Hepatocyte (in vitro differentiated cells): ENCODE data around the gene CBX5. TPM values are rescaled to one million over a fixed set of nuclear protein-coding genes. Genes with fewer than 3 reads are reported as not detected.
"Not testable (repeated sequence)": the region's sequence is repeated elsewhere in the genome, so short reads cannot be mapped to it uniquely, and the experiment has no call there.

Source experiments
- DNase-seq: peaks from one replicate; pipeline ENCODE4 v3.0.0-alpha.2; 2016; ENCODE audit warnings: low spot score
- H2AFZ ChIP-seq: fragments of 200-600 bp; sonication (generic); 2 replicates; pipeline ENCODE4 v1.6.0; 2016; ENCODE audit warnings: antibody characterized with exemption, mild to moderate bottlenecking
- H3K27ac ChIP-seq: fragments of 200-600 bp; sonication (generic); 2 replicates; pipeline ENCODE4 v1.5.1; 2016; ENCODE audit warnings: mild to moderate bottlenecking
- H3K27me3 ChIP-seq: fragments of 200-600 bp; sonication (generic); 2 replicates; pipeline ENCODE4 v1.6.1; 2016
- H3K36me3 ChIP-seq: fragments of 200-600 bp; sonication (generic); replicated peaks from 2 replicates; pipeline ENCODE4 v1.5.1; 2016; ENCODE audit warnings: low read depth; ENCODE audit not compliant: insufficient read depth
- H3K4me1 ChIP-seq: fragments of 200-600 bp; sonication (generic); 2 replicates; pipeline ENCODE4 v1.5.1; 2016; ENCODE audit warnings: mild to moderate bottlenecking, moderate library complexity; ENCODE audit not compliant: insufficient read depth
- H3K4me2 ChIP-seq: fragments of 200-600 bp; sonication (generic); 2 replicates; pipeline ENCODE4 v1.6.0; 2016
- H3K4me3 ChIP-seq: fragments of 200-600 bp; sonication (generic); 2 replicates; pipeline ENCODE4 v1.5.1; 2016; ENCODE audit warnings: mild to moderate bottlenecking
- H3K79me2 ChIP-seq: fragments of 200-600 bp; sonication (generic); 2 replicates; pipeline ENCODE4 v1.6.0; 2017; ENCODE audit warnings: mild to moderate bottlenecking
- H3K9me2 ChIP-seq: fragments of 200-600 bp; sonication (generic); replicated peaks from 2 replicates; pipeline ENCODE4 v1.6.0; 2017; ENCODE audit warnings: mild to moderate bottlenecking; ENCODE audit not compliant: insufficient read depth
- H3K9me3 ChIP-seq: fragments of 200-600 bp; sonication (generic); 2 replicates; pipeline ENCODE4 v1.5.1; 2016; ENCODE audit warnings: low read depth, mild to moderate bottlenecking
- H4K20me1 ChIP-seq: fragments of 200-600 bp; sonication (generic); 2 replicates; pipeline ENCODE4 v1.6.0; 2016; ENCODE audit warnings: mild to moderate bottlenecking; ENCODE audit not compliant: insufficient read depth, poor library complexity, severe bottlenecking
- CTCF ChIP-seq: fragments of 200-600 bp; sonication (generic); IDR thresholded peaks from 2 replicates; pipeline ENCODE4 v1.5.1; 2016; ENCODE audit warnings: antibody characterized with exemption, mild to moderate bottlenecking; ENCODE audit not compliant: poor library complexity
- EZH2 ChIP-seq: fragments of 200-600 bp; sonication (generic); IDR thresholded peaks from 2 replicates; pipeline ENCODE4 v1.6.1; 2016; ENCODE audit warnings: antibody characterized with exemption, mild to moderate bottlenecking, borderline replicate concordance
- EZH2phosphoT487 ChIP-seq: fragments of 200-600 bp; sonication (generic); IDR thresholded peaks from one replicate; pipeline ENCODE4 v1.6.1; 2018; ENCODE audit warnings: antibody characterized with exemption, mild to moderate bottlenecking, low read depth, moderate library complexity; ENCODE audit not compliant: unreplicated experiment, severe bottlenecking
- WGBS: methylation state at CpG from one replicate; pipeline ENCODE4 v1.1.6; 2016; ENCODE audit warnings: low lambda C conversion rate; ENCODE audit errors: missing lambda C conversion rate; 5-methylcytosine and 5-hydroxymethylcytosine counted together
- polyA plus RNA-seq: library from polyadenylated mRNA; unstranded; fragments of >200 nt; fragmentation: Nextera tagmentation; extraction: Ambion mirVana; gene quantifications from 2 replicates; pipeline ENCODE4 v1.2.1, GENCODE V29; 2016
- total RNA-seq: library from RNA; depleted of rRNA; stranded (reverse); fragments of >200 nt; gene quantifications from 2 replicates; pipeline ENCODE4 v1.2.3, GENCODE V29; 2014

Gene CBX5
- total and polyA plus RNA-seq, 2 experiments from 2014 or later, result 21.9 to 60.1 TPM

- TF ChIP-seq CTCF (peak; percentile 45), EZH2 (no peak)
- Histone ChIP-seq H3K79me2 (peaks cover 44% of the 10 kb centered on the region), H3K9me2 (no peaks in the 10 kb centered on the region), H3K36me3 (no peaks in the 10 kb centered on the region), H3K9me3 (no peaks in the 10 kb centered on the region), H3K4me2 (peak overlapping the region; percentile 94), H2AFZ (no peak overlapping the region), H3K4me1 (peaks cover 35% of the 10 kb centered on the region), H3K4me3 (no peak overlapping the region), H3K27me3 (no peaks in the 10 kb centered on the region), H4K20me1 (peaks cover 62% of the 10 kb centered on the region), H3K27ac (peak overlapping the region; percentile 54)
- no peak for DNase-seq
- WGBS, result 67% methylated on average over 5 of the region's 5 CpGs
Observed at GRCh38 chr12:54285150-54286041, 5.5 kb upstream of the CBX5 start.

- peak overlapping the region; percentile 94 for H3K4me2 ChIP-seq
- H3K36me3 ChIP-seq, result not testable (repeated sequence)
Observed at GRCh38 chr12:54284070-54284780, 4.3 kb upstream of the CBX5 start.

GRCh38 chr12:54282949-54283593 lies 3.1 kb upstream of the CBX5 start:
- Histone ChIP-seq H3K27ac (no peak overlapping the region), H3K9me3 (no peaks in the 10 kb centered on the region), H2AFZ (no peak overlapping the region), H4K20me1 (peaks cover 62% of the 10 kb centered on the region), H3K4me3 (peak overlapping the region; percentile 58), H3K4me1 (peaks cover 37% of the 10 kb centered on the region), H3K36me3 (no peaks in the 10 kb centered on the region), H3K9me2 (no peaks in the 10 kb centered on the region), H3K79me2 (peaks cover 54% of the 10 kb centered on the region), H3K4me2 (peak overlapping the region; percentile 94), H3K27me3 (no peaks in the 10 kb centered on the region)
- DNase-seq, result no peak
- TF ChIP-seq EZH2 (no peak), CTCF (no peak), EZH2phosphoT487 (no peak)
- 24% methylated on average over 11 of the region's 11 CpGs for WGBS

More at GRCh38 chr12:54284070-54284780, 4.3 kb upstream of the CBX5 start:
- H3K27ac ChIP-seq, H3K9me2 ChIP-seq, H3K9me3 ChIP-seq, DNase-seq, H3K27me3 ChIP-seq, H2AFZ ChIP-seq: not testable (repeated sequence)
- peaks cover 44% of the 10 kb centered on the region for H3K79me2 ChIP-seq
- 56% methylated on average over 1 of the region's 2 CpGs for WGBS
- peaks cover 35% of the 10 kb centered on the region for H3K4me1 ChIP-seq
- H3K4me3 ChIP-seq, result peak overlapping the region; percentile 58
- H4K20me1 ChIP-seq, result peaks cover 62% of the 10 kb centered on the region

- H3K9me3 ChIP-seq, H3K36me3 ChIP-seq, H3K27me3 ChIP-seq, DNase-seq, H2AFZ ChIP-seq, H3K9me2 ChIP-seq: not testable (repeated sequence)
- peak overlapping the region; percentile 94 for H3K4me2 ChIP-seq
- peaks cover 53% of the 10 kb centered on the region for H4K20me1 ChIP-seq
- H3K27ac ChIP-seq, result peak overlapping the region; percentile 92
- peaks cover 68% of the 10 kb centered on the region for H3K79me2 ChIP-seq
- 7% methylated on average over 4 of the region's 4 CpGs for WGBS
- H3K4me1 ChIP-seq, result peaks cover 44% of the 10 kb centered on the region
- H3K4me3 ChIP-seq, result peak overlapping the region; percentile 58
Observed at GRCh38 chr12:54281694-54282093, 1.8 kb upstream of the CBX5 start.

- Histone ChIP-seq H3K79me2 (peaks cover 72% of the 10 kb centered on the region), H3K4me3 (peak overlapping the region; percentile 58), H3K27ac (peak overlapping the region; percentile 92), H4K20me1 (peaks cover 49% of the 10 kb centered on the region), H3K4me2 (peak overlapping the region; percentile 94), H3K4me1 (peaks cover 42% of the 10 kb centered on the region)
- H3K27me3 ChIP-seq, H2AFZ ChIP-seq, H3K9me2 ChIP-seq, H3K36me3 ChIP-seq, DNase-seq, H3K9me3 ChIP-seq: not testable (repeated sequence)
- WGBS, result 3% methylated on average over 10 of the region's 10 CpGs
Observed at GRCh38 chr12:54281261-54281638, 1.3 kb upstream of the CBX5 start.
